GM23338 (cell line): ENCODE data around the gene TEX14. TPM values are rescaled to one million over a fixed set of nuclear protein-coding genes. Genes with fewer than 3 reads are reported as not detected.

Experiments
- ATAC-seq: fragments of 200-7000 bp; cut with Tn5 transposase; 3 replicates; pipeline ENCODE4 v1.9.1; 2020
- DNase-seq: peaks from one replicate; pipeline ENCODE4 v3.0.0-alpha.2; 2015; ENCODE audit warnings: low spot score
- H2AFZ ChIP-seq: fragments of 200-600 bp; sonication (generic); 2 replicates; pipeline ENCODE4 v1.8.0; 2016; ENCODE audit warnings: antibody characterized with exemption, mild to moderate bottlenecking, moderate library complexity
- H3F3A ChIP-seq: fragments of 200-600 bp; sonication (generic); replicated peaks from 2 replicates; pipeline ENCODE4 v1.8.0; 2017; ENCODE audit warnings: antibody characterized with exemption, mixed run types, low read depth
- H3K27ac ChIP-seq: fragments of 200-600 bp; sonication (generic); 2 replicates; pipeline ENCODE4 v1.6.1; 2016; ENCODE audit warnings: low read depth
- H3K27me3 ChIP-seq: fragments of 200-600 bp; sonication (generic); 2 replicates; pipeline ENCODE4 v1.8.0; 2016; ENCODE audit warnings: mild to moderate bottlenecking, mixed run types, moderate library complexity; ENCODE audit not compliant: insufficient read depth
- H3K36me3 ChIP-seq: fragments of 200-600 bp; sonication (generic); 2 replicates; pipeline ENCODE4 v1.8.0; 2016; ENCODE audit warnings: mild to moderate bottlenecking; ENCODE audit not compliant: insufficient read depth
- H3K4me1 ChIP-seq: fragments of 200-600 bp; sonication (generic); 2 replicates; pipeline ENCODE4 v1.8.0; 2016; ENCODE audit warnings: mild to moderate bottlenecking, moderate library complexity; ENCODE audit not compliant: insufficient read depth
- H3K4me2 ChIP-seq: fragments of 200-600 bp; sonication (generic); 2 replicates; pipeline ENCODE4 v1.7.1; 2017; ENCODE audit warnings: mixed run types
- H3K4me3 ChIP-seq: fragments of 200-600 bp; sonication (generic); 2 replicates; pipeline ENCODE4 v1.6.1; 2016; ENCODE audit warnings: mixed run types
- H3K79me2 ChIP-seq: fragments of 200-600 bp; sonication (generic); replicated peaks from 2 replicates; pipeline ENCODE4 v1.8.0; 2017; ENCODE audit warnings: mild to moderate bottlenecking; ENCODE audit not compliant: insufficient read depth
- H3K9me2 ChIP-seq: fragments of 200-600 bp; sonication (generic); 2 replicates; pipeline ENCODE4 v1.8.0; 2017; ENCODE audit not compliant: insufficient read depth
- H4K20me1 ChIP-seq: fragments of 200-600 bp; sonication (generic); replicated peaks from 2 replicates; pipeline ENCODE4 v1.8.0; 2017; ENCODE audit warnings: mild to moderate bottlenecking; ENCODE audit not compliant: insufficient read depth
- H3K27ac Mint-ChIP-seq: 2 replicates; pipeline ENCODE4 v1.8.0; 2020; ENCODE audit warnings: inconsistent platforms, mild to moderate bottlenecking, moderate library complexity, mixed read lengths
- H3K27me3 Mint-ChIP-seq: 3 replicates; pipeline ENCODE4 v1.8.0; 2022; ENCODE audit warnings: low read depth, mild to moderate bottlenecking, moderate library complexity, mixed read lengths, inconsistent platforms; ENCODE audit not compliant: insufficient read depth, poor library complexity
- H3K36me3 Mint-ChIP-seq: 3 replicates; pipeline ENCODE4 v1.8.0; 2021; ENCODE audit warnings: low read depth, mild to moderate bottlenecking, inconsistent platforms, moderate library complexity, mixed read lengths
- H3K4me1 Mint-ChIP-seq: 3 replicates; pipeline ENCODE4 v1.8.0; 2020; ENCODE audit warnings: mild to moderate bottlenecking, inconsistent platforms, mixed read lengths
- H3K4me3 Mint-ChIP-seq: 3 replicates; pipeline ENCODE4 v1.8.0; 2021; ENCODE audit warnings: moderate library complexity, mild to moderate bottlenecking, inconsistent platforms, mixed read lengths
- H3K9me3 Mint-ChIP-seq: 3 replicates; pipeline ENCODE4 v1.8.0; 2020; ENCODE audit warnings: moderate library complexity, mild to moderate bottlenecking, inconsistent platforms, mixed read lengths
- EZH2 ChIP-seq: fragments of 200-600 bp; sonication (generic); IDR thresholded peaks from one replicate; pipeline ENCODE4 v1.8.0; 2017; ENCODE audit warnings: antibody characterized with exemption, mild to moderate bottlenecking, low read depth; ENCODE audit not compliant: unreplicated experiment
- JUNB ChIP-seq: IDR thresholded peaks from one replicate; pipeline ENCODE4 v1.6.1; 2016; ENCODE audit warnings: antibody characterized with exemption; ENCODE audit not compliant: unreplicated experiment
- ZNF331 ChIP-seq: fragments of 250-450 bp; sonication (Bioruptor Pico); IDR thresholded peaks from 2 replicates; pipeline ENCODE4 v1.5.0; 2020; ENCODE audit warnings: low read depth, mild to moderate bottlenecking, moderate library complexity
- polyA plus RNA-seq: library from polyadenylated mRNA; unstranded; fragments of >200 nt; fragmentation: Nextera tagmentation; extraction: Ambion mirVana; gene quantifications from 2 replicates; pipeline ENCODE4 v1.2.1, GENCODE V29; 2016
- total RNA-seq: library from RNA; depleted of rRNA; stranded (reverse); fragments of >200 nt; shearing (Covaris generic); gene quantifications from 2 replicates; pipeline ENCODE4 v1.2.3, GENCODE V29; 2014
- TF ChIP-seq, protein P1 (sequence below): fragments of 250-450 bp; sonication (Bioruptor Pico); IDR thresholded peaks from 2 replicates; pipeline ENCODE4 v1.5.0; 2020; ENCODE audit warnings: mild to moderate bottlenecking, moderate library complexity
- TF ChIP-seq, protein P2 (sequence below), 2 experiments: fragments of 200-600 bp in 1 of 2; sonication (generic) in 1 of 2; conservative IDR thresholded peaks; 2 replicates each; pipeline versions ENCODE4 v1.5.1 to v1.6.1; 2016 to 2017; ENCODE audit warnings: antibody characterized with exemption in 2 of 2, low read depth in 2 of 2, mild to moderate bottlenecking in 2 of 2, moderate library complexity in 1 of 2

Gene TEX14
- total and polyA plus RNA-seq, 2 experiments from 2014 or later, result 0.80 to 2.6 TPM

- TF ChIP-seq, protein P1, sequence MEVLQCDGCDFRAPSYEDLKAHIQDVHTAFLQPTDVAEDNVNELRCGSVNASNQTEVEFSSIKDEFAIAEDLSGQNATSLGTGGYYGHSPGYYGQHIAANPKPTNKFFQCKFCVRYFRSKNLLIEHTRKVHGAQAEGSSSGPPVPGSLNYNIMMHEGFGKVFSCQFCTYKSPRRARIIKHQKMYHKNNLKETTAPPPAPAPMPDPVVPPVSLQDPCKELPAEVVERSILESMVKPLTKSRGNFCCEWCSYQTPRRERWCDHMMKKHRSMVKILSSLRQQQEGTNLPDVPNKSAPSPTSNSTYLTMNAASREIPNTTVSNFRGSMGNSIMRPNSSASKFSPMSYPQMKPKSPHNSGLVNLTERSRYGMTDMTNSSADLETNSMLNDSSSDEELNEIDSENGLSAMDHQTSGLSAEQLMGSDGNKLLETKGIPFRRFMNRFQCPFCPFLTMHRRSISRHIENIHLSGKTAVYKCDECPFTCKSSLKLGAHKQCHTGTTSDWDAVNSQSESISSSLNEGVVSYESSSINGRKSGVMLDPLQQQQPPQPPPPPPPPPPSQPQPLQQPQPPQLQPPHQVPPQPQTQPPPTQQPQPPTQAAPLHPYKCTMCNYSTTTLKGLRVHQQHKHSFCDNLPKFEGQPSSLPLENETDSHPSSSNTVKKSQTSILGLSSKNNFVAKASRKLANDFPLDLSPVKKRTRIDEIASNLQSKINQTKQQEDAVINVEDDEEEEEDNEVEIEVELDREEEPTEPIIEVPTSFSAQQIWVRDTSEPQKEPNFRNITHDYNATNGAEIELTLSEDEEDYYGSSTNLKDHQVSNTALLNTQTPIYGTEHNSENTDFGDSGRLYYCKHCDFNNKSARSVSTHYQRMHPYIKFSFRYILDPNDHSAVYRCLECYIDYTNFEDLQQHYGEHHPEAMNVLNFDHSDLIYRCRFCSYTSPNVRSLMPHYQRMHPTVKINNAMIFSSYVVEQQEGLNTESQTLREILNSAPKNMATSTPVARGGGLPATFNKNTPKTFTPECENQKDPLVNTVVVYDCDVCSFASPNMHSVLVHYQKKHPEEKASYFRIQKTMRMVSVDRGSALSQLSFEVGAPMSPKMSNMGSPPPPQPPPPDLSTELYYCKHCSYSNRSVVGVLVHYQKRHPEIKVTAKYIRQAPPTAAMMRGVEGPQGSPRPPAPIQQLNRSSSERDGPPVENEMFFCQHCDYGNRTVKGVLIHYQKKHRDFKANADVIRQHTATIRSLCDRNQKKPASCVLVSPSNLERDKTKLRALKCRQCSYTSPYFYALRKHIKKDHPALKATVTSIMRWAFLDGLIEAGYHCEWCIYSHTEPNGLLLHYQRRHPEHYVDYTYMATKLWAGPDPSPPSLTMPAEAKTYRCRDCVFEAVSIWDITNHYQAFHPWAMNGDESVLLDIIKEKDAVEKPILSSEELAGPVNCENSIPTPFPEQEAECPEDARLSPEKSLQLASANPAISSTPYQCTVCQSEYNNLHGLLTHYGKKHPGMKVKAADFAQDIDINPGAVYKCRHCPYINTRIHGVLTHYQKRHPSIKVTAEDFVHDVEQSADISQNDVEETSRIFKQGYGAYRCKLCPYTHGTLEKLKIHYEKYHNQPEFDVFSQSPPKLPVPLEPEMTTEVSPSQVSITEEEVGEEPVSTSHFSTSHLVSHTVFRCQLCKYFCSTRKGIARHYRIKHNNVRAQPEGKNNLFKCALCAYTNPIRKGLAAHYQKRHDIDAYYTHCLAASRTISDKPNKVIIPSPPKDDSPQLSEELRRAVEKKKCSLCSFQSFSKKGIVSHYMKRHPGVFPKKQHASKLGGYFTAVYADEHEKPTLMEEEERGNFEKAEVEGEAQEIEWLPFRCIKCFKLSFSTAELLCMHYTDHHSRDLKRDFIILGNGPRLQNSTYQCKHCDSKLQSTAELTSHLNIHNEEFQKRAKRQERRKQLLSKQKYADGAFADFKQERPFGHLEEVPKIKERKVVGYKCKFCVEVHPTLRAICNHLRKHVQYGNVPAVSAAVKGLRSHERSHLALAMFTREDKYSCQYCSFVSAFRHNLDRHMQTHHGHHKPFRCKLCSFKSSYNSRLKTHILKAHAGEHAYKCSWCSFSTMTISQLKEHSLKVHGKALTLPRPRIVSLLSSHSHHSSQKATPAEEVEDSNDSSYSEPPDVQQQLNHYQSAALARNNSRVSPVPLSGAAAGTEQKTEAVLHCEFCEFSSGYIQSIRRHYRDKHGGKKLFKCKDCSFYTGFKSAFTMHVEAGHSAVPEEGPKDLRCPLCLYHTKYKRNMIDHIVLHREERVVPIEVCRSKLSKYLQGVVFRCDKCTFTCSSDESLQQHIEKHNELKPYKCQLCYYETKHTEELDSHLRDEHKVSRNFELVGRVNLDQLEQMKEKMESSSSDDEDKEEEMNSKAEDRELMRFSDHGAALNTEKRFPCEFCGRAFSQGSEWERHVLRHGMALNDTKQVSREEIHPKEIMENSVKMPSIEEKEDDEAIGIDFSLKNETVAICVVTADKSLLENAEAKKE (CRISPR knock-in tag), result no peak
These were observed 104.1 kb downstream of the TEX14 start (continued) for GRCh38 chr17:58587713-58588117.

DNA sequence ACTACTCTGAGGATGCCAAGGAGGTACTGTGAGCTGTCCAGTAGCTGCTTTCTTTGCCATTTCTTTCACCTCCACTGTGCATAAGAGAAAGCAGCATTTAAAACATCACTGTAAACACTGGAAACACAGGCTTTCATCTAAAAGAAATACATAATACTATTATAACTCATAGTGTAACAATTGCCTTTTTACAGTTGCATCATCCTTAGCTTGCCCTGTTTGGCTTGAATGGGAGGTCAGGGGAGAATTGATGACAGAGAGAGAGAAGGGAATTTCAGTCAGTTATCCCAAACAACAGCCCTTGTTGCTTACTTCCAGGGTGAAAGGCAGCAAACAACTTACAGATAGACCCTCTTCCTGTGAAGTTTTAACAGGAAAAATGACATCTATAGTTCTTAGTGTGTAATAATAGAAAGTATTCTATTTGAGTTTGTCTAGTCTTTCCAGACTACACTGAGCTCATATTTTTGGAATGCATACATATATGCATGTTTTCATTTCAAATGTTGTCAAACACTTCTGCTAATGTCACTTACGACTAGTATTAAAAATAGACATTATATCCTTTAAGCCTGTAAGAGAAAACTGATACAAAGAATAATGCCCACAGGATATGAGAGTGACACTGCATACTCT is 105.7 kb downstream of the TEX14 start:
- H3K36me3 Mint-ChIP-seq, result no peaks in the 10 kb centered on the region
- no peak overlapping the region for H3K27ac ChIP-seq
- no peak overlapping the region for H3K4me2 ChIP-seq
- no peaks in the 10 kb centered on the region for H3K9me2 ChIP-seq
- H3K4me1 ChIP-seq, result peaks cover 11% of the 10 kb centered on the region; the same call in 1 of the 2 replicates
- H3K79me2 ChIP-seq, result no peaks in the 10 kb centered on the region
- H3K9me3 Mint-ChIP-seq, result no peaks in the 10 kb centered on the region
- H3F3A ChIP-seq, result no peaks in the 10 kb centered on the region
- H3K27ac Mint-ChIP-seq, result no peak overlapping the region
- ATAC-seq, result no peak
- no peaks in the 10 kb centered on the region for H4K20me1 ChIP-seq
- no peaks in the 10 kb centered on the region for H3K36me3 ChIP-seq
- no peak for DNase-seq
- H3K27me3 ChIP-seq, result no peaks in the 10 kb centered on the region
- H3K4me3 ChIP-seq, result no peak overlapping the region
- H3K27me3 Mint-ChIP-seq, result peaks cover 2% of the 10 kb centered on the region
- no peak overlapping the region for H3K4me3 Mint-ChIP-seq
- H2AFZ ChIP-seq, result no peak overlapping the region
- peaks cover 4% of the 10 kb centered on the region; the same call in 1 of the 3 replicates for H3K4me1 Mint-ChIP-seq
- no peak for TF ChIP-seq ZNF331
- TF ChIP-seq EZH2, result no peak
- TF ChIP-seq, protein P2, sequence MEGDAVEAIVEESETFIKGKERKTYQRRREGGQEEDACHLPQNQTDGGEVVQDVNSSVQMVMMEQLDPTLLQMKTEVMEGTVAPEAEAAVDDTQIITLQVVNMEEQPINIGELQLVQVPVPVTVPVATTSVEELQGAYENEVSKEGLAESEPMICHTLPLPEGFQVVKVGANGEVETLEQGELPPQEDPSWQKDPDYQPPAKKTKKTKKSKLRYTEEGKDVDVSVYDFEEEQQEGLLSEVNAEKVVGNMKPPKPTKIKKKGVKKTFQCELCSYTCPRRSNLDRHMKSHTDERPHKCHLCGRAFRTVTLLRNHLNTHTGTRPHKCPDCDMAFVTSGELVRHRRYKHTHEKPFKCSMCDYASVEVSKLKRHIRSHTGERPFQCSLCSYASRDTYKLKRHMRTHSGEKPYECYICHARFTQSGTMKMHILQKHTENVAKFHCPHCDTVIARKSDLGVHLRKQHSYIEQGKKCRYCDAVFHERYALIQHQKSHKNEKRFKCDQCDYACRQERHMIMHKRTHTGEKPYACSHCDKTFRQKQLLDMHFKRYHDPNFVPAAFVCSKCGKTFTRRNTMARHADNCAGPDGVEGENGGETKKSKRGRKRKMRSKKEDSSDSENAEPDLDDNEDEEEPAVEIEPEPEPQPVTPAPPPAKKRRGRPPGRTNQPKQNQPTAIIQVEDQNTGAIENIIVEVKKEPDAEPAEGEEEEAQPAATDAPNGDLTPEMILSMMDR (conservative IDR thresholded peaks at IDR 0.05; ENCODE audit: low read depth in 2 of 2), result no peak
- TF ChIP-seq JUNB, result no peak
- TF ChIP-seq, protein P1 (CRISPR knock-in tag), result no peak
